Right lobe of liver (tissue), 4 donors: ENCODE measurements around the gene PSMG4.

ENCODE experiments used
- CTCF ChIP-seq, 4 donors: fragments of 200-600 bp in 3 of 4; fragments of 450-650 bp in 1 of 4; IDR thresholded peaks; one replicate each; pipeline versions ENCODE4 v1.5.1 to v1.8.0; 2016 to 2022; ENCODE audit warnings: antibody characterized with exemption in 4 of 4, mild to moderate bottlenecking in 2 of 4
- POLR2A ChIP-seq: fragments of 450-650 bp; IDR thresholded peaks from one replicate; pipeline ENCODE4 v1.6.1; 2017; ENCODE audit warnings: antibody characterized with exemption, mild to moderate bottlenecking
- donor health status: DM: no; HTN: no; CAD: no.
- donor health status: DM: no; HTN: no; CAD: no.
- donor health status: DM: no; HTN: yes; CAD: no.

GRCh38 chr6:3212261-3212660 lies 46.5 kb upstream of the PSMG4 start:
- TF ChIP-seq CTCF (IDR thresholded peaks at IDR 0.05) (no peak), POLR2A (no peak)
